Esophagus muscularis mucosa (tissue), 4 donors: ENCODE data around the gene SCGB3A1. TPM values are rescaled to one million over a fixed set of nuclear protein-coding genes. Genes with fewer than 3 reads are reported as not detected.

Experiments used
- DNase-seq: peaks from one replicate; pipeline ENCODE4 v3.0.0-alpha.2; 2017; ENCODE audit errors: extremely low spot score
- H3K27ac ChIP-seq, 4 donors: fragments of 200-600 bp; sonication (generic); replicated peaks in 1 of 4; 1 replicate in 3 of 4; 2 replicates in 1 of 4; pipeline ENCODE4 v1.5.1; 2016 to 2019; ENCODE audit warnings: mild to moderate bottlenecking in 1 of 4
- H3K27me3 ChIP-seq, 4 donors: fragments of 200-600 bp; sonication (generic); one replicate each; pipeline versions ENCODE4 v1.5.1 to v1.6.0; 2016 to 2019
- H3K36me3 ChIP-seq, 4 donors: fragments of 200-600 bp; sonication (generic); one replicate each; pipeline ENCODE4 v1.5.1; 2016 to 2019
- H3K4me1 ChIP-seq, 4 donors: fragments of 200-600 bp; sonication (generic); one replicate each; pipeline ENCODE4 v1.5.1; 2016 to 2019
- H3K4me3 ChIP-seq, 4 donors: fragments of 200-600 bp; sonication (generic); 1 replicate in 2 of 4; 2 replicates in 2 of 4; pipeline ENCODE4 v1.5.1; 2016 to 2019; ENCODE audit warnings: mild to moderate bottlenecking in 4 of 4, moderate library complexity in 1 of 4
- H3K9me3 ChIP-seq, 4 donors: fragments of 200-600 bp; sonication (generic); 1 replicate in 3 of 4; 2 replicates in 1 of 4; pipeline ENCODE4 v1.5.1; 2016 to 2019
- EP300 ChIP-seq: sonication (generic); formaldehyde crosslinking; IDR thresholded peaks from one replicate; pipeline ENCODE4 v1.6.1; 2017; ENCODE audit warnings: antibody characterized with exemption
- POLR2A ChIP-seq: fragments of 450-650 bp; IDR thresholded peaks from one replicate; pipeline ENCODE4 v1.6.1; 2017; ENCODE audit warnings: antibody characterized with exemption, moderate library complexity, mild to moderate bottlenecking, low read depth
- POLR2AphosphoS5 ChIP-seq, 2 donors: sonication (generic); formaldehyde crosslinking; IDR thresholded peaks; one replicate each; pipeline ENCODE4 v1.6.1; 2017; ENCODE audit warnings: antibody characterized with exemption in 2 of 2
- WGBS: methylation state at CpG from one replicate; pipeline ENCODE4 v1.1.5; 2018; 5-methylcytosine and 5-hydroxymethylcytosine counted together
- intact Hi-C: fragments of 100-400 bp; cut with DNase I; formaldehyde crosslinking; loops from one replicate; pipeline ENCODE4 v1.15.1; 2023
- total RNA-seq, 4 donors: library from RNA; depleted of rRNA; stranded (reverse); fragments of >200 nt; gene quantifications; one replicate each; pipeline versions ENCODE4 v1.1.0 to v1.2.1, GENCODE V29; 2016
- TF ChIP-seq, protein P1 (sequence below), 3 experiments: fragments of 200-600 bp in 2 of 3; fragments of 450-650 bp in 1 of 3; sonication (generic) in 2 of 3; IDR thresholded peaks; one replicate each; pipeline ENCODE4 v1.5.1; 2017 to 2019; ENCODE audit warnings: antibody characterized with exemption in 3 of 3, mild to moderate bottlenecking in 2 of 3, moderate library complexity in 1 of 3

The SCGB3A1 gene, protein sequence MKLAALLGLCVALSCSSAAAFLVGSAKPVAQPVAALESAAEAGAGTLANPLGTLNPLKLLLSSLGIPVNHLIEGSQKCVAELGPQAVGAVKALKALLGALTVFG
- 1 to 10 TPM in 2 of 4 donors, not detected in 2; 1.9 to 2.4 TPM for total RNA-seq

DNA sequence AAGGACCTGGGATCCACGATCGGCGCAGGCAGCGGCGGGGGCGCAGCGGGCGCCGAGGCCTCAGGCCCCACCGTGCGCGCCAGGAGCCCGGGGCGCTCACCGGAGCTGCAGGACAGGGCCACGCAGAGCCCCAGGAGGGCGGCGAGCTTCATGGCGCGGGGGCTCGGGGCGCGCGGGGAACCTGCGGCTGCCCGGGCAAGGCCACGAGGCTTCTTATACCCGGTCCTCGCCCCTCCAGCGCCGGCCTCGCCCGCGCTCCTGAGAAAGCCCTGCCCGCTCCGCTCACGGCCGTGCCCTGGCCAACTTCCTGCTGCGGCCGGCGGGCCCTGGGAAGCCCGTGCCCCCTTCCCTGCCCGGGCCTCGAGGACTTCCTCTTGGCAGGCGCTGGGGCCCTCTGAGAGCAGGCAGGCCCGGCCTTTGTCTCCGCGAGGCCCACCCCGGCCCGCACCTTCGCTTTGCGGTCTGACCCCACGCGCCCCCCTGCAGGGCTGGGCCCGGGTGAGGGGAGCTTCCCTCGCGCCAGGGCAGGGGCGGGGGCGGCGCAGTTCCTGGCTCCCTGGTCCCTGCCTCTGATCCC lies at the start of gene SCGB3A1:
TSS of gene SCGB3A1 (minus strand) at position 189 of the 577 bp plus-strand sequence. CDS start at position 152, 37 bp downstream.
- 13% methylated on average over 9 of the region's 60 CpGs for WGBS
- H3K4me1 ChIP-seq, result peaks cover 15 to 21% (median 19%) of the 10 kb centered on the region in 4 donors
- TF ChIP-seq EP300, result no peak
- TF ChIP-seq POLR2AphosphoS5 (IDR thresholded peaks at IDR 0.05), result no peak
- no peak for TF ChIP-seq POLR2A
- TF ChIP-seq, protein P1, sequence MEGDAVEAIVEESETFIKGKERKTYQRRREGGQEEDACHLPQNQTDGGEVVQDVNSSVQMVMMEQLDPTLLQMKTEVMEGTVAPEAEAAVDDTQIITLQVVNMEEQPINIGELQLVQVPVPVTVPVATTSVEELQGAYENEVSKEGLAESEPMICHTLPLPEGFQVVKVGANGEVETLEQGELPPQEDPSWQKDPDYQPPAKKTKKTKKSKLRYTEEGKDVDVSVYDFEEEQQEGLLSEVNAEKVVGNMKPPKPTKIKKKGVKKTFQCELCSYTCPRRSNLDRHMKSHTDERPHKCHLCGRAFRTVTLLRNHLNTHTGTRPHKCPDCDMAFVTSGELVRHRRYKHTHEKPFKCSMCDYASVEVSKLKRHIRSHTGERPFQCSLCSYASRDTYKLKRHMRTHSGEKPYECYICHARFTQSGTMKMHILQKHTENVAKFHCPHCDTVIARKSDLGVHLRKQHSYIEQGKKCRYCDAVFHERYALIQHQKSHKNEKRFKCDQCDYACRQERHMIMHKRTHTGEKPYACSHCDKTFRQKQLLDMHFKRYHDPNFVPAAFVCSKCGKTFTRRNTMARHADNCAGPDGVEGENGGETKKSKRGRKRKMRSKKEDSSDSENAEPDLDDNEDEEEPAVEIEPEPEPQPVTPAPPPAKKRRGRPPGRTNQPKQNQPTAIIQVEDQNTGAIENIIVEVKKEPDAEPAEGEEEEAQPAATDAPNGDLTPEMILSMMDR (IDR thresholded peaks at IDR 0.05), result no peak
- H3K27ac ChIP-seq, result no peak within 1 kb of the TSS
- DNase-seq, result no peak
- intact Hi-C loops, result no loop called here
- H3K4me3 ChIP-seq, result peak within 1 kb of the TSS; percentile 28 to 43 (median 32)
- H3K36me3 ChIP-seq, result no peaks in the 10 kb centered on the region
- H3K27me3 ChIP-seq, result peaks cover 0 to 66% (median 17%) of the 10 kb centered on the region in 4 donors
- no peaks in the 10 kb centered on the region for H3K9me3 ChIP-seq

DNA sequence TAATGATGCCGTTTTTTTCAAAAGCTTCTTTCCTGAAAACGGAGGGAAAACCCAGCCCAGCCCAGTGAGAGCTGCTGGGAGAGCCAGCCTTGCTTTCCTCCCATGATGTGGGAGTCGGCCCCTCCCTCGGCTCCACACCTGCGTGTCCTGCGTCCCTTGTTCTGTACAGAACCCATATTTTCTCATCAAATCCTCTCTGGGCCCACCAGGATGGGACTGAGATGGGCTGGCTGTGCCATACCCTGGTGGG lies 49.2 kb upstream of the SCGB3A1 start:
- no peak overlapping the region for H3K27ac ChIP-seq
- no peak overlapping the region for H3K4me3 ChIP-seq
- H3K4me1 ChIP-seq, result peaks cover 3 to 12% (median 7%) of the 10 kb centered on the region in 4 donors
- no peak for DNase-seq
- H3K27me3 ChIP-seq, result peaks cover 0 to 25% (median 0%) of the 10 kb centered on the region in 4 donors
- intact Hi-C loops, result no loop called here
- TF ChIP-seq POLR2AphosphoS5 (IDR thresholded peaks at IDR 0.05) (no peak), POLR2A (no peak), EP300 (no peak)
- TF ChIP-seq, protein P1 (IDR thresholded peaks at IDR 0.05), result no peak
- 75% methylated on average over 6 of the region's 6 CpGs for WGBS
- H3K36me3 ChIP-seq, result no peaks in the 10 kb centered on the region
- H3K9me3 ChIP-seq, result no peaks in the 10 kb centered on the region

DNA sequence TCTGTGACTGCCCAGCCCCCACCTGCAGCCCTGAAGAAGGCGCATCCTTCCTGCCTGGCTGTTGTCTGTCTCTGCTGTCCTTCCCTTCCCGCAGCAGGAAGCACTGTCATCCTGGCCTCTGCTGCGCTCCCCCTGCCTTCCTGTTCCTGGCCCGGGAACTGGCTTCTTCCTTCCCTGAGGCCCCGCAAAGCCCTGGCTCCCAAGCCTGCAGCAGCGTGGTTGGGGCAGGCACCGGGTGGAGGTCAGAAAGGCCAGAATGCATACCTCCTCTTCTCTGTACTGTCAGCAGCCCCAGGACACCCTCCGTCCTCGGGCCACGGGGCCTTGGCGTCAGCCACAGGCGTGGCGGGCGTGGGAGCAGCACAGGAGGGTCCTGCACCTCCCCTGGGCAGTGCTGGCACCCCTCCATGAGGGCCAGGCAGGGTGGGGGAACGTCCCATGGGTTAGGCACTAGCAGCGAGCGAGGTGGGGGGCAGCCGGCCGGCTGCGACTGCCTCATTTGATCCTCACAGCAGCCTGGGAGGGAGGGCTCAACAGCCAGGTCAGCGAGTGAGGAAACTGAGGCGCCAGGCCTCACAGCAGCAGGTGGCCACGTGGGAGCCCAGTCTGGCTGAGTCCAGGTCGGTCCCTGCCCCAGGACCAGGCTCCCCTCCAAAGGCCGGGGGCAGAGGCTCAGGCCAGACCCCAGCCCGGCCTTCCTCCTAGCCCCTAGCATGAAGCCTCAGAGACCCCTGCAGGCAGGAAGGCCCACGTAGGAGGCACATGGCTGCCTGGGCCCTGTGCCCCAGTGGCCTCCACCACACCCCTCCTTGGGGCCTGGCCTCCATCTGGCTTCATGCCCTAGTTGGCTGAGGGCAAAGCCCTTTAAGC lies 48.7 kb upstream of the SCGB3A1 start:
- TF ChIP-seq, protein P1 (IDR thresholded peaks at IDR 0.05), result no peak
- TF ChIP-seq POLR2A, result no peak
- TF ChIP-seq EP300, result no peak
- TF ChIP-seq POLR2AphosphoS5 (IDR thresholded peaks at IDR 0.05), result no peak
- WGBS, result 60% methylated on average over 11 of the region's 27 CpGs
- no peak overlapping the region for H3K27ac ChIP-seq
- H3K27me3 ChIP-seq, result peaks cover 0 to 19% (median 0%) of the 10 kb centered on the region in 4 donors
- peaks cover 2 to 10% (median 5%) of the 10 kb centered on the region in 4 donors for H3K4me1 ChIP-seq
- no peaks in the 10 kb centered on the region for H3K36me3 ChIP-seq
- H3K9me3 ChIP-seq, result no peaks in the 10 kb centered on the region
- intact Hi-C loops, result no loop called here
- no peak overlapping the region for H3K4me3 ChIP-seq
- DNase-seq, result no peak

DNA sequence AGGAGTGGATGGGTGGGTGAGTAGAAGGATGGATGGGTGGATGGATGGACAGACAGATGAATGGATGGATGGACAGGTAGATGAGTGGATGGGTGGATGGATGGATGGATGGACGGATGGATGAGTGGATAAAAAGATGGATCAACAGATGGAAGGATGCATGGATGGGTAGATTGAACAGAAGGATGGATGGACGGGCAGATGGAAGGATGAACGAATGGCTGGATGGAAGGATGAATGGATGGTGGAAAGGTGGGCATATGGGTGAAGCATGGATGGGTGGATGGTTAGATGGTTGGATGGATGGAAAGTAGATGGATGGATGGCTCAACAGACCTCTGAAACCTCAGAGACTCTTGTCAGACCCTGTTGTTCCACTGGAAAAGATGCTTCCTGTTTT lies 48.0 kb upstream of the SCGB3A1 start:
- peaks cover 0 to 10% (median 5%) of the 10 kb centered on the region in 4 donors for H3K4me1 ChIP-seq
- H3K4me3 ChIP-seq, result no peak overlapping the region
- TF ChIP-seq POLR2AphosphoS5 (IDR thresholded peaks at IDR 0.05) (no peak), POLR2A (no peak), EP300 (no peak)
- TF ChIP-seq, protein P1 (IDR thresholded peaks at IDR 0.05), result no peak
- intact Hi-C loops, result no loop called here
- no peaks in the 10 kb centered on the region for H3K9me3 ChIP-seq
- no peak overlapping the region for H3K27ac ChIP-seq
- no peak for DNase-seq
- 59% methylated on average over 3 of the region's 3 CpGs for WGBS
- peaks cover 0 to 13% (median 0%) of the 10 kb centered on the region in 4 donors for H3K27me3 ChIP-seq
- no peaks in the 10 kb centered on the region for H3K36me3 ChIP-seq
